NCI-H187 treated with DMSO at 0.1 percent for 48 hours (cell line): ENCODE measurements around the gene SRPK2.

ENCODE experiments used
- DNase-seq: peaks from one replicate; lab custom pipeline; 2025; lab: John Stamatoyannopoulos, UW

The SRPK2 gene

DNA sequence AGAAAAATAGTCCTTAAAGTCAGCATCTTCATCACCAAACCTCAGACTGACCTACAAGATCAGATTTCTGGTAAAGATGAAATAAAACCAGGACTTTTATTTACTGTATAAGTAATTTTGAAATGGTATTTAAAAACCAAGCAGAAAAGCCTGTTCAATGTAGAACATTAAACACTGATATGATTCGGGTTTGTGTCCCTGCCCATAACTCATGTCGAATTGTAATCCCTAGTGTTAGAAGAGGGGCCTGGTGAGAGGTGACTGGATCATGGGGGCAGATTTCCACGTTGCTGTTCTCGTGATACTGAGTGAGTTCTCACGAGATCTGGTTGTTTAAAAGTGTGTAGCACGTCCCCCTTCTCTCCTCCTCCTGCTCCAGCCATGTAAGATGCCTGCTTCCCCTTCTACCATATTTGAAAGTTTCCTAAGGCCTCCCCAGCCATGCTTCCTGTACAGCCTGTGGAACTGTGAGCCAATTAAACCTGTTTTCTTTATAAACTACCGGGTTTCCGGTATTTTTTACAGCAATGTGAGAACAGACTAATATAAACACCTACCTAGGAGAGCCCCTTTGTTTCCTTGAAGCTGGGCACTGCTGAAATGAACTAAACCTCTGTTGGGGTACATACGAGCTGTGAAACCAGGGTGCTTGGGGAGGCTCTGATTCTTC, 254.6 kb downstream of the SRPK2 start:
- no peak for DNase-seq

- no peak for DNase-seq
These were observed 255.4 kb downstream of the SRPK2 start for GRCh38 chr7:105133358-105133757.

- no peak for DNase-seq
These were observed 255.9 kb downstream of the SRPK2 start for GRCh38 chr7:105132835-105133234.

DNA sequence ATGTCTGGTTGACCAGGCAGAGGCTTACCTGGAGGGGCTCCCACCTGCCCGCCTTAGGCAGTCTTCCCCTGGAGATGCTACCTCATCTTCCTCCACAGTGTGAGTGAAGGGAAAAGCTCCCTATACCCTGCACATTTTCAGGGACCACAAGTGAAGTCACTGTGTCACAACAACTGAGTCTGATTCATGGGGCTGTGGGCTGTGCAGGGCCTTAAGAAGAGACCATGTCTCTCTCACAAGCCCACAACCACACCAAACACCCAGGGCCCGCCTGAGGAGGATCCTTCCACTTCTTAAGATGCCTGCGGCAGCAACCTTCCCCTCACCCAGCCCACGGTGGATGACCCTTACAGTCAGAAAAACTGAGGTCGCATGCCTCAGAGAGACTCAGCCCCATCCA, 256.4 kb downstream of the SRPK2 start:
- DNase-seq, result no peak

DNA sequence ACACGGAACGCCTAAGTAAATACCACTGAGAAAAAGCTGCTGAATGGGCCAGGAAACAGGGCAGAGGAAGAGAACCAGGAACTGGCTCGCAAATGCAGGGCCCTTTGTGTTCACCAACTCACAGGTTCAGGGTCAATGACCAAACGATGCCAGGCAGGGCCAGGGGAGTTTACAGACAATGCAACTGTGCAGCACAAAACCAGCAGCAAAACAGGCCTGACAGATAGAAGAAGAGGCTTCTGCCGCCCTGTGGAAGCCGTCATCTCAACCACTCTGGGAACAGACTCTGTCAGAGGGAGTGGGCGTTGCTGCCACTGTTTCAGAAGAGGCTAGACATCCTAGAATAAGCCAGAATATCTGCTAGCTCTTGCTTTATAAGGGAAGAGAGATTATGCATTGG, 256.8 kb downstream of the SRPK2 start:
- DNase-seq, result no peak

DNA sequence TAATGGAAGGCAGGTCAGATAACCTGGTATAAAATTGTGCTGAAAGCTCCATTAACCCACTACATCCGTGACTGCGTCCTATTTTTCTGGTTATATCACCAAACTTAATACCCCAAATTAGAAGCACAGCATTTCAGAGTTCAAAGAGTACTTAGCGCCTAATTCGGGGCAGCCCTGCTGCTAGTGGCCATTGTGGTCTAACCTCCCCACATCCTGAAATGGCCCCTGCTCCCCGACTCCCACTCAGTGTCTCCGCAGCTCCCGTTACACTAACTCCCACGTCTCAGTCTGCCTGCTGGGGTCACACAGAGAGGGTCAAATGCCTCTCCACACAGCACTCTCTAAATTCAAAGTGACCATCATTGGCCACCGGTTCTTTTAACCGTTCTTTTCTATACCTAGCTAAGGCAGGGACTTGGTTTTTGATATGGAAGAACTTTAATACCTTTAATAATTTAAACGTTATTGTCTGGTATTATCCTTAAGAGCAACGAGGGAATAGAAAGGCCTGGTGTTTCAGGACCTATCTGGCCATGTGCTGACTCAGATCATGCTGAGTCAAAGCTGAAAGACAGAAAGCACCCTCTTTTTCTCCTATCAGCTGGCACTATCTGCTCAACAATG, 257.6 kb downstream of the SRPK2 start:
- no peak for DNase-seq

DNA sequence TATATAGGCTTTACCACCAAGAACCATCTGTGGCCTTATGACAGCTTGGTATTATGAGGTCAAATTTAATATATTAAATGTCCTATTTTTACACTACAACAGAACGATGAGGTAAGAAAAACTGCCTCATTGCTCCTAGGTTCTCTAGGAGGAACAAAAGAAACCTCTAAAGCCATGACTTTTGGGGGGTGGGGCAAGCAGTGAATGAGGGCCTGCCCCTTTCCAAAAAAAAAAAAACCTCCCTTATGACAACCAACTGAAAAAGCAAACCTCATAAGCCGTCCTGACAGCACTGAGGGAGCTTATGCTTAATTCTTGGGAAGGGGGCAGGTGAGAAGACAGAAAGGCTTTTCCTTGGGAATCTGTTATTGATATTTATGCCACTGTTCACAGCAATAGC, 258.1 kb downstream of the SRPK2 start:
- DNase-seq, result no peak

DNA sequence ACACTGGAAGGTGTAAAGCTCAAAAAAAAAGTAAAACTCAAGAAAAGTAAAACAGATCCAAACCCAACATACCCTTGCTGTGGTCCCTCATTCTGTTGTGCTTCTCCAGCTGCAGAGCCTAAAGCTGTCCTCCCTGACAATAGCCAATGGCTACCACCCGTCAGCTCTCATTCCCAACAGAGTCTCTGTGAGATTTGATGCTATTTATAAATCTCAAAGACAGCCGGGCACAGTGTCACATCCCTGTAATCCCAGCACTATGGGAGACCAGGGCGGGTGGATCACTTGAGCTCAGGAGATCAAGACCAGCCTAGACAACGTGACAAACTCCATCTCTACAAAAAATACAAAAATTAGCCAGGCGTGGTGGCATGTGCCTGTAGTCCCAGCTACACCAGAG, 258.7 kb downstream of the SRPK2 start:
- no peak for DNase-seq

DNA sequence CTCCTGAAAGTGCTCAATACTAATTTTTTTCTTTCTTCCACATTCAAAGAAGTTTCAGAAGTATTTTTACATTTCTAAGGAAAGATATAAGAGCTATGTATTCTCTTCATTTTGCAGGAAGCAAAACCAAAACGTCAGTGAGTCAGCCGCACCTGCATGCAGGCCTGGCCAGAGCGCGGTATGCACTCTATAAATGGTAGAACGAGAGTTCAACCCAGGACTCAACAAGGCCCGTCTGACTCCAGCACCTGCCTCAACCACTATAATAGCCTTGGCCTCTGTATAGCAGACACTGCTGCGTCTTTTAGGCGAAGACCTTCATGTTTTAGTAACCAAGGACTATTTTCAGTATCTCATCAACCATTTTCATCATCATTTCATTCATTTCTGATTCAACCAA, 261.5 kb downstream of the SRPK2 start:
- no peak for DNase-seq

DNA sequence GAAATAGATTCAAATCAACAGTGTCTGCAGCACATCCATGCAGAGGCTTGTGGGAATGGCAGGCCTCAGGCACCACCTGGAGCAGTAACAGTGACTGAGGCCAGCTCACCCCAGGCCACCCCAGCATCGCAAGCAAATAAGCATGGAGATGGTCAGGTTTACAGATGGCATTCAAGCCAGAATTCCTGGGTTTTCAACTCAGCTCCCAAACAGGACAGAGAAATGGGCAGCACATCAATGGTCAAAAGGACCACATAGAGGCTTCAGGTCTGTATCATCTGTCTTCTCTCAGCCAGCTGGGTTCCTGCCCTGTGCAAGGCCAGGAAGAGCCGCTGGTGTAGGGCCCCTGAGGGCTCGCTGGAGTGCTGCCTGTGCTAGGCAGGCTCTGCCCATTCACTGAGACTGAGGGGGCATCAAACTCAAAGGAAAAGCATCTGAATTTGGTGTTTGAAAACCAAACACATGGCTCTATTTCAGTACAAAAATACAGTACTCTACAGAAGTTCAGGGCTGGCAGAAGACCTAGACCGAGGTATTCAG, 262.2 kb downstream of the SRPK2 start:
- DNase-seq, result no peak

GRCh38 chr7:105125745-105126144, 263.0 kb downstream of the SRPK2 start:
- DNase-seq, result no peak

DNA sequence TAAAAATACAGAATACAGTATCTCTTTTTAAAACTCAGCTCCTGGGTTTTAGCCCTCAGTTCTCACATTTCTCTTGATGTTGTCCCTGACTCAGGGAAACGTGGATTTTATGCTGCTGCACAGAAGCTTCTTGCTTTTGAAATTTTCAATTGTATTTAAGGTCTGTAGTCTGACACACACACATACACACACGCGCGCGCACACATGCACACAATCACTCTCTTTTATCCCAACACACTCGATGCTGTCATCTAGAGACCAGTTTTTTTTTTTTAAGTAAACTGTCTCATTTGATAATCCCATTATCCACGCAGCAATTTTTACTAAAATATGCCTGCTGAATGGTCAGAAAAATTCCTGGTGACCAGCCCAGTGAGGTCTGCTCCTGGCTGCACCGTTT, 266.1 kb downstream of the SRPK2 start:
- no peak for DNase-seq

GRCh38 chr7:105118612-105119600, 269.8 kb downstream of the SRPK2 start:
- no peak for DNase-seq

DNA sequence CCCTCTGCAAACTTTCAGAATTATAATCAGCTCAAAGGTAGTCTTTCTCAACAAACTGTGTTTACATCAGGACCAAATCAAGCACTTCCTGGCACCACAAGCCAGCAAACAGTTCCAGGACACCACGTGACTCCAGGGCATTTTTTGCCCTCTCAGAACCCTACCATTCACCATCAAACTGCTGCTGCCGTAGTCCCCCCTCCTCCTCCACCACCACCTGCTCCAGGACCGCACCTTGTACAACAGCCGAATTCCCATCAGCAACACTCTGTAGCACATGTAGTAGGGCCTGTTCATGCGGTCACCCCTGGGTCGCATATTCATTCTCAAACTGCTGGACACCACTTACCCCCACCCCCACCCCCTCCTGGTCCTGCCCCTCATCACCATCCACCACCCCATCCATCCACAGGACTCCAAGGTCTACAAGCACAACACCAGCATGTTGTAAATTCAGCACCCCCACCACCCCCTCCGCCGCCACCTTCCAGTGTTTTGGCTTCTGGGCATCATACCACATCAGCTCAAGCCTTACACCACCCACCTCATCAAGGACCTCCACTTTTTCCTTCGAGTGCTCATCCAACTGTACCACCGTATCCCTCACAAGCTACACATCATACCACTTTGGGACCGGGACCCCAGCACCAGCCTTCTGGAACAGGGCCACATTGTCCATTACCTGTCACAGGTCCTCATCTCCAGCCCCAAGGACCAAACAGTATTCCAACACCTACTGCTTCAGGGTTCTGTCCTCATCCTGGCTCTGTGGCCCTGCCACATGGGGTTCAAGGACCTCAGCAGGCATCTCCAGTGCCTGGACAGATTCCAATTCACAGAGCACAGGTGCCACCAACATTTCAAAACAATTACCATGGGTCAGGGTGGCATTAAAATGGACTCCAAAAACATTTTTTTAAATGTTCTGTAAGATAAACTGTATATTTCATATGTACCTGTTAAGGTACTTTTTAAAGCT, 276.0 kb downstream of the SRPK2 start:
- no peak for DNase-seq

- DNase-seq, result no peak
These were observed 281.3 kb downstream of the SRPK2 start for GRCh38 chr7:105107458-105107857.

- no peak for DNase-seq
These were observed 282.2 kb downstream of the SRPK2 start for GRCh38 chr7:105106473-105106872.

DNA sequence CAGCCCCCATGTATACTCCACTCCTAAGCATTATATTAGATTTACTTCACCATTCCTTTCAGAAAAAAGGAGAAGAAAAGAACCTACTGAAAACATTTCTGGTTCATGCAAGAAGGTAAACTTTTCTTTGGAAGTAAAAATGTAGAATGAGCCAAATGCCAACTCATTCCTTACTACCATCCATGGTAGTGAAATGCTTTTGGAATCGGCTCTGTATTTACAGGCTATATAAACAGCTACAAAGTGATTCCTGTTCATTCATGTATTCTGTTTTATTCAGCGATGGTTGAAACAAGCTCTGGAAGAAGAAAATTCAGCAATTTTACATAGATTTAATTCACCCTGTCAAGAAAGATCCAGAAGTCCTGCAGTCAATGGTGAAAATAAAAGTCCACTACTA, 283.1 kb downstream of the SRPK2 start:
- no peak for DNase-seq

GRCh38 chr7:105102557-105103352, 286.0 kb downstream of the SRPK2 start:
- DNase-seq, result no peak

- DNase-seq, result no peak
These were observed 286.9 kb downstream of the SRPK2 start for GRCh38 chr7:105101864-105102263.

GRCh38 chr7:105098863-105099515, 289.7 kb downstream of the SRPK2 start:
- DNase-seq, result no peak
